ENCODE data around the gene ZSCAN16.

ZSCAN16 gene

DNA sequence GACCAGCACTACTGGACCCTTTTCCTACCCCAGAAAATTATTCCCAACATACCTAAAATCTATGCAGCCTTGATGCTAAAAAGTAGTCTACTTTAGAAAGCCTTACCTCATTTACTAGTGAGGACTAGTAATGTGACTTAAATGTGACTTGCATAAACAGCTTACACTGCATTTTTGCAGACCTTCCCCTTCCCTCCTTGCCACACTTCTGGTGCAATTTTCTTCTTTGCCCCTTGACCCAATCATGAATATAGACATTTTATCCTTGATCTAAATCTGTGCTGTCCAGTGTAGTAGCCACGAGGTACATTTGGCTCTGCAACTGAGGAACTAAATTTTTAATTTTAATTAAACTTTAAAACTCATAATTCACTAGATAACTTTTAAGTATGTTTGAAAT, 10.3 kb downstream of the ZSCAN16 start:
- no peak for DNase-seq

DNA sequence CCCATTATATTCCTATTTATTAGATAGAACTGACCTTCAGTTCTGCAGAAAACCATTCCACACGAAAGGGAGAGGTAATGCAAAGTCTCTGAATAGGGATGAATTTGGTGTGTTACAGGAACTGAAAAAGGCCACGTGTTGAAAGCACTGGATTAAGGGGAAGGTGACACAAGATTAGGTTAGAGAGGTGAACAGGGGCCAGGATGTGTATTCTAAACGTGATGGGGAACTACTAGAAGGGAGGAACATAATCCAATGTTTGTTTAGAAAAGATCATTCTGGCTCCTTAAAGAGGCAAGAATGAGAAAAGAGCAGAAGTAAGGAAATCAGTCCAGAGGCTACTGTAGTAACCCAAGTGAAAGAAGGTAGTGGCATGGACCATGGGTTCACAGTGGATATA, 11.0 kb downstream of the ZSCAN16 start:
- no peak for DNase-seq

DNA sequence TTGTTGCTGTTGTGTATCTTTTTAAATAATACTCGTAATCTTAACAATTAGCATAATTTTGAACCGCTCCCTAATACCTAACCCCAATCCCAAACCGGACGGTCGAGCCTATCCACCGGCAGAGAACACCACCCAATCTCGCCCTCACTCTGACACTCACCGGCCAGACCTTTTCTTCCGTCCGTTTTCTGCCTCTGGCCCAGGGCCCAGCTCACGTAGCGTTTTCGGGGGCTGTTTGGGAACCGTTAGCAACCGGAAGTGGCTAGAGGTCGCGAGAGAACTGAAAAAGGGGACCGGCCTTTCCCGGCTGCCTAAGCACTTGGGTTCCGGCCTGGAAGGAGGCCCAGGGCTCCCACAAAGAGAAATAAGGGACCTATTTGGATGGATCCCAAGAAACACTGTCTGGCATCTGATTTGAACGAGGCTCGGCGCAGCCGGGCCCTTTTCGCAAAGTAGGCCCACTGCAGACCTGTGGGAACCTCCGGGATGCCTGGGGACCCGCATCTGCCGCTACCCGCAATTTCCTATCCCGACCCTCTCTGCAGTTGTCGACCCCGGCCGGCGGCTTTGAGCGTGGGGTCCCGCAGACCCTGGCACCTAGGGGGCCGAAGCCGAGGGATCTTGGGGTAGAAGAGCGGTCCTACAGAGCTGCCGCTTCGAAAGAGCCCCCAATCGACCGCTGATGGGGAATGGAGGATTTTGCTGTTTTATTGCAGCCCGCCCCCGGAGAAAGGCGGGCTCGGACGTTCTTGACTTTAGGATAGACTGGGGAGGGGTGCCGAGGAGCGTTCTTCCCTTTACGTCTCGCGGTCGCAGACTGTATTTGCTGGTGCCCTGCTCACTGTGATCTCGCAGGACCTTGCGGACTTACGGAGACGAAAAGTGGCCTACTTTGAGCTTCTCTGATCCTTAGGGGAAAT, 12.4 kb downstream of the ZSCAN16 start:
- DNase-seq, result peak; percentile 67

DNA sequence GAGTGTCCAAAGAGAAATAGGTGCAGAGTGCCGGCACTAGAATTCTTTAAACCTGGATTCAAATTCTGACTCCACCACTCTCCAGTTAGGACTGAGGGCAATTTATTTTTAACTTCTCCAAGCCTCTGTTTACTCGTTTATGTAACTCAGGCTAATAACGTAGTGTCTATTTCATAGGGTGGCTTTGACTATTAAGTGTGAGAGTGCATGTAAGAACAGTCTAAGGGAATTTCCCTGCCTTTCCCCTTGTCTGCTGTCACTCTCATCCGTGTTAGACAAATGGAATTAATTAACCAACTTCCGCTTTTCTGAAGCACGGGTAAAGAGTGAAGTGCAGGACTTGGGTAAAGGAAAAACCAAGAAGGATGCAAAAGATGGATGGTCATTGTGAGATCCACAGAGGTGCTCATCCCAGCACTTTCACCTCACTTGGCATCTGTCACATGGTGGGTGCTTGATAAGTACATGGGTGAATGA, 13.1 kb downstream of the ZSCAN16 start:
- no peak for DNase-seq

DNA sequence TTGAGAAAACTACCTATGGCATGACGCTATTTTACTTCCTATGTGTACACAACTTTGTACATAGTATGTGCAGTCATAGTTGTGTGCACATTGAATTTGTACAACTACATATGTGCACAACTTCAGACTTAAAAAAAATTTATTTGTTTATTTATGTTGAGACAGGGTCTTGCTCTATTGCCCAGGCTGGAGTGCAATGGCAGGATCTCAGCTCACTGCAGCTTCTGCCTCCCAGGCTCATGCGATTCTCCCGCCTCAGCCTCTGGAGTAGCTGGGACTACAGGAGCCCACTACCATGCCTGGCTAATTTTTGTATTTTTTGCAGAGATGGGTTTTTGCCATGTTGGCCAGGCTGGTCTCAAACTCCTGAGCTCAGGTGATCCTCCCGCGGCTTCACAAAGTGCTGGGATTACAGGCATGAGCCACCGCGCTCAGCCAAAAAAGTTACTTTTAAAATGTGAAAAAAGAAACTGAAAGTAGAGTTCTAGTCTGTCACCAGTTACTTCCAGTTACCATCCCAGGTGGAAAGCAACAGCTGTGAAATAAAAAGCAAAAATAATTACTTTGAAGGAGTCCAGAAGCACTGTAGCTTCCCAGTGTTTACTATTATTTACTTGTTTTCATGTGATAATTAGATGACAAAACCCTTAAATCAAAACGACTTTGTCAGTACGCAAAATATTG, 15.6 kb downstream of the ZSCAN16 start:
- no peak for DNase-seq

DNA sequence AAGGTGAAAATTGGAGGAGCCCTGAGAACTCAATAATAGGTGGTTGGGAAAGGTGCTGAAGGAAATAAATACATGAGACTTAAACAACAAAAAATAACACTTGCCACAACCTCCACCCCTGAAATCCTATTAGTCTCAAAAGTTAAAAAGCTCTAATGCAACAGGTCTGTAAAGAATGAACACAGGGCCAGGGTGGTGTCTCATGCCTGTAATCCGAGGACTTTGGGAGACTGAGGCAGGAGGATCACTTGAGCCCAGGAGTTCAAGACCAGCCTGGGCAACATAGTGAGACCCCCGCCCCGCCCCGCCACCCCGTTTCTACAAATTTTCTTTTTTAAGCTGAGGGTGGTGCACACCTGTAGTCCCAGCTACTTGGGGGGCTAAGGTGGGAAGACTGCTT, 16.2 kb downstream of the ZSCAN16 start:
- no peak for DNase-seq

DNA sequence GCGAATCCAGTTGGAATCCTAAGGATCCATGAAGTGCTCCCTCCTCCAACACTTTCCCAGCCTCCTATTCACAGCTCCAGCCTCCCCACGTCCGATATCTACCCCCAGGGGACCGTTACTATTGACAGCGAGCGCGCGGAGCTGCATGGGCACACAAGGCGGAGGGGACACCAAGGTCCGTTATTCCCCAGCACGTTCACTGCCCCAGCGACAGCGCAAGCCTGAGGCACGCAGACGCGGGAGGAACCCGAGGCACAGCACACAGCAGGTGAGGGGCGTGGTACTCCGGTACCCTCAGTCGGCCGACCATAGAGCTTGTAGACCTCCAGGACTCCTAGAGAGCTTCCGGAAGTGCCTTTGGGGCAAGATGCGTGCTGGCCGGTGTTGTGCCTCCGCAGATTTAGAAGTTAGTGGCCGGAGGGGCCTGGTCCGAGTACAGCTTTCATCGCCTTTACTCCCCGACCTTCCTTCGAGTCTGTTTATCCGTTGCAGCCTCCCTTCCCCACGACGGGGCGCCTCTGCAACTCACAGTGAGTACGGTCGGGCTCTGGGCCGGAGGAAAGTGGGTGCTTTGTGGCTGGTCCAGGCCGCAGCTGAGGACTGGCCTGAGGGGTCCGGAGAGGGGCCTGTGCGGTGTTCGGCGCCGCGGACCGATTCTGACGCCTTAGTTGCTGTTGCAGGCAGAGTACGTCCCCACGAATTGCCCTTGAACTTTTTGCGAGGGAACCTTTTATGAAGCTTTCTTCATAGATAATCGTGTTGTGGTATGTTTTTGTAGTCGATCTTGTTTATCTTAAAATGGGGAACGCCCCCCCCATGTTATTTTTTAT, 17.3 kb downstream of the ZSCAN16 start, which contains the start of gene ZKSCAN8:
TSS of gene ZKSCAN8 (plus strand) at position 384 of the 830 bp plus-strand sequence. CDS start 6,525 bp downstream, outside the sequence.
- peak; percentile 71 for DNase-seq

DNA sequence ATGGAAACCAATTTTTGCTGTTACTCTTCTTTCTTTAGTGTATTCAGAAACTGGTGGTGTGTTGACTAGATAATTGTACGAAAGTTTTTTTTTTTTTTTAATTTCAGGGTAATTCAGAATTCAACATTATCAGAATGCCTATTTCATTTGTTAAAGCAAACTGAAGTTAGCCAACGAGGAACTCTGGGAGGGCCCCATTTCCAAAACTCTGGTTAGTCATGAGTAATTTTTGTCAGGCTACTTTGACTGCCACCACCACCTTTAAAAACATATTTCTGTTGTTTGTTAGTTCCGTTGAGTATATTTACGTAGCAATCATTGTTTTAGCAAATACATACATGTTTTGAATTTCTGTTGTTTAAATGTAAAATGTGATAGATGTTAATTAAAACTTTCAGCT, 18.0 kb downstream of the ZSCAN16 start:
- DNase-seq, result no peak

DNA sequence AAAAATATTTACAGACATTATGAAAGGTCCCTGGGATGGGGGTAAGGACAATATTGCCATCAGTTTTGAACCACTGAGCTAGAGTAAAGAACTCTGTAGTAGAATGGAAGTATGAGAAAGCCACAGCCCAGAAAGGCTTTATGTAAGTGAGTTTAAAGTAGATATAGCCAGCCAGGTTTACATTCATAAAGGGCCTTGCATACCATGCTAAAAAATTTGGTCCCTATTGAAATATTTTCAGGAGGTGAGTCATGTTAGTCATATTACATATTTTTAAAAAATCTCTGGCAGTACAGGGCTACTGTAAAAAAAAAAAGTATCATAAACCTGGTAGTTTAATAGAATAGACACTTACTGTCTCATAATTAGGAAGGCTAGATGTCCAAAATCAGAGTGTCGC, 20.8 kb downstream of the ZSCAN16 start:
- no peak for DNase-seq

DNA sequence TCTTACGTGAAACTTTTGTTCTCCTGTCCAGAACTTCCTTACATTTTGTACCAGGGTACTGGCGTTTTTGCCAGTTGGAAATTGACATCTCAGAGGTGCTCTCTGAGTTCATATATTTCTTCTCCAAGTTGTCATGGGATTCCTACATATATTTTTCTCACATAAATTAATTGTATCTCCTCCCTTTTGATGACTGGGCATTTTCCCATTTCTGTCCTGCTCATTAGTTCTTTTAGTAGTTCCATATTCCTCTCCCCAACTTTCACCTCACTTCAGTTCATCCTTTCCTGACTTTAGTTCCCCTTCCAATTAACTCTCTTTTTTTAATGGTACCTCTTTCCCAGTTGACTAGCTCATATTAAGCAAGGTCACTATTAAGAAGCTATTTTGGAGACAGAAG, 28.1 kb downstream of the ZSCAN16 start:
- DNase-seq, result no peak

DNA sequence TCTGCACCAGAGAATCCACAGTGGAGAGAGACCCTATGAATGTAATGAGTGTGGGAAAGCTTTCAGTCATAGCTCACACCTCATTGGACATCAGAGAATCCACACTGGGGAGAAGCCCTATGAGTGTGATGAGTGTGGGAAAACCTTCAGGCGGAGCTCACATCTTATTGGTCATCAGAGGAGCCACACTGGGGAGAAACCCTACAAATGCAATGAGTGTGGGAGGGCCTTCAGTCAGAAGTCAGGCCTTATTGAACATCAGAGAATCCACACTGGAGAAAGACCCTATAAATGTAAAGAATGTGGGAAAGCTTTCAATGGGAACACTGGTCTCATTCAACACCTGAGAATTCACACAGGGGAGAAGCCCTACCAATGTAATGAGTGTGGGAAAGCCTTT, 29.1 kb downstream of the ZSCAN16 start:
- no peak for DNase-seq

DNA sequence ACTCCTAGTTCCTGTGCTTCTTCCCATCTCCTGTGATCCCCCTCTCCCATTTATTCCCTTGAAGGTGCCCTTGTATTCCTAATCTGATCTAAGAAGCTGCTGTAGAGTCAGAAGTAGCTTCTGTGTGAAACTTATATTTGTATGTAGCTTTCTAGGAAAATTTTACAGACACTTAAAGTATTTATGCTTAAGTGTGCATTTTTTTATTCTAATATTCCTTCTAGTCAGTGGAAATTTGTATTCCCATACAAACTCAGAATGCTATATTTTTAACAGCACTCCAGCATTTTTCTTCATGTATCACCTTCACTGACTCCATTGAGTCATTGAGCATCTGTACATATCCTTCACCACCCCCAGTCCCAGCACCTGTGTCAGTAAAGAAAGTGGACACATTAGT, 29.9 kb downstream of the ZSCAN16 start:
- no peak for DNase-seq

DNA sequence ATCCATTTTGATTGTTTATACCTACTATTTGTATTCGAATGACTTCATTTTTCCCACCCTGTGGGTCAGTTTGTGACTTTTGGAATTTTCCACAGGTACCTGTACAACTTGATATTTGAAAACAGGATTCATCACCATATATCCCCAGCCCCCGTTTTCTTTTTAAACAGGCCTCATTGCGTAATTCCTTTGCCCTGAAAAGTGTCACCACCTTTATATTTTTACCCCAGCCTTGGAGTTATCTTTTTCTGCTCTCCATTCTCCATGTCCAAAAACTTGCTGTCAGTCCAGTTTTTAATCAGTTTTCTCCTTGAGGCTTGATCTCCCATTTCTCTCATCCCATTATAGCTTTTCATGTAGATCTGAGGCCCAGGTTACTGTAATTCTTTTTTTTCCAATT, 33.9 kb downstream of the ZSCAN16 start:
- no peak for DNase-seq

DNA sequence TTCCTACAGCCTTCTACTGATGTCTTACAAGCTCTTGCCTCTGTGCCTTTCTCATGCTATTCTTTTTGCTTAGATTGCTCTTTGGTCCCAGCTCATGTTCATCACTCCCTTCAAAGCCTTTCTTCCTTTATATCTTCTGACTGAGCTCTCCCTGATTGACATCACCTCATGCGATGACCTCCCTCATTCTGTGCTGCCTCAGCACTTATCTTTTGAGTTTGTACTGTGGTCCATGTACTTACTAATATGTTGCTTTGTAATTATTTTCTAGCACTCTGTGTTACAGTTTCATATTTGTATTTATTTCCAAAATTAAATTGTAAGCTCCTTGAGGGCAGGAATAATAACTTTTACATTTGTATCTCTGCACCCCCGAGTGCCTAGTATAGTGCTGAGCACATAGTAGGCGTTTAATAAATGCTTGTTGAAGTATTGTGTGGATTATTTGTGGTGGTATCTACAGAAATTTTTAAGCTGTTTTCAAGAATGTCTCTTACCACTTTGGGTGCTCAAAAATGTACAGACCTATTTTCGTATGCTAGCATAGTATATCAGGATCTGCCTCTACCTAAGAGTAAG, 34.7 kb downstream of the ZSCAN16 start:
- no peak for DNase-seq

DNA sequence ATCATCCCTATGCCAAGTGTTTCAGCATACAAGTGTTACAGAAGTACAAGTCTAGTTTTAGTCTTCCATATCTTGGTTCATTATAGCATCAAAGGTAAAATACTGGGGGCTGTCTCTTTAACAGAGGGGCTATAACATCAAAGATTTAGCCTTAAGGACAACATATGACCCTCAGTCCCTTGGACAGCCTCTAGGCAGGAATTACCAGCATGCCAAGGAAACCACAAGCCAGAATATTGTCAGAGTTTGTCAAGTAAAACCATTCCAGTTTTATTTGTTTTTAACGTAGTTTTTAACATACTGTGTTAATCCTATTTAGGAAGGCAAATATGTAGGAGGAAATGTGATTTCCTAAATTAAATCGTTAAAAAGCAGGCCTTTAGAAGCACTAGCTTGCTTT, 35.8 kb downstream of the ZSCAN16 start:
- no peak for DNase-seq

DNA sequence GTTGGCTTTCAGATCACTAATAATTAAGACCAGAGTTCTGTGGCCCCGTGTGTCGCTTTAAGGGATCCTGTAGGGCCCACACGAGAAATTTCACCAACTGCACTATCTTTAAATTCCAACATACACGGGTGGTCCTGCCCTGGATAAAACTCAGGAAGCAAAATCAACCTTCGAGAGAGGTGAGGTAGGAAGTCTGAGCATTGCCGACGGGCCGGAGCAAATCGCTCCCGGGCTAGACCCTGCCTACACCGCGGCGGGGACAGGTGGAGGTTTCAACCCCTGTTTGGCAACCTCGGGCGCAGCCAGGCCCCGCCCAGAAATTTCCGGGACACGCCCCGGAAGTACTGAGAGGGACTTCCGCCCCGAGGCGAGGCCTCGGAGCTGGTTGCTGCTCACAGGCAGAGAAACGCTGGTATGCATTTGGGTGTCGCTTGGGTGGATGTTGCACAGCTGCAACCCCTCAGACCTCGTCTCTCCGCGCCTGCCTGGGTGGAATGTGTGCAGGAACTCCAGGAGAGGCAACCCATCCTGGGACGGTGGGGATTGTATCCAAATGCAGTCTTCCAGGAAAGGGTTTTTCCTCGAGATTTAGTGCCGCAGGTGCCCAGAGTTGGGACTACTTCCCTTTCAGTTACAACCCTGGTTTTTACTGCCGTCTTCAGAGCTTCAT, 37.1 kb downstream of the ZSCAN16 start:
- DNase-seq, result peak; percentile 72

DNA sequence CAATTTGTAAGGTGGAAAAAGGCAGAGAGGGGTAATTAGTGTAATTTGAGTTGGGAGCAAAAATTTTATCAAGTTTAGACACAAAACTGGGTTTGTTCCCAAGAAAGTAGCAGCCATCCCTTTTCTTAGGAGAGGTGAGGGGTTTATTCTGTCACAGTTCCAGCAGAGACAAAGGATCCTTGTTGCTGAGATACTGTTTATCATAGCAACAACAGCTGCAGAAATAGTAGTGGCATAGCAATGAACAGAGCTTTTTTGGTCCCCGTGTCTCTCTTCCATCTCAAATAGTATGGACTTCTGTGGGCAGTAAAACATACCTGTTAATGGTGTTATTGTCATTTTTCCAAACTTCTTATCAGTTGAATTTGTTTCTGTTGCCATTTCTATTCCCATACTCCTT, 41.2 kb downstream of the ZSCAN16 start:
- DNase-seq, result no peak

DNA sequence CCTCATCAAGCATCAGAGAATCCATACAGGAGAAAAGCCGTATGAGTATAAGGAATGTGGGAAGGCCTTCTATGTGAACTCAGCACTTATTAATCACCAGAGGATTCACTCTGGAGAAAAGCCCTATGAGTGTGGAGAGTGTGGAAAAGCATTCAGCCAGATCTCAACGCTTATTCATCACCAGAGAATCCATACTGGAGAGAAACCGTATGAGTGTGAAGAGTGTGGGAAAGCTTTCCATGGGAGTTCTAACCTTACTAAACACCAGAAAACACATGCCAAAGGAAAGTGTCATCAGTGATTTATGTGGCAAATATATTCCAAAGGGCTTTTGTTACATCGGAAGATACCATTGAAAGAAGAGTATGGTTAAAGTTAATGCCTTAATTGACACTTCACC, 42.7 kb downstream of the ZSCAN16 start:
- DNase-seq, result no peak

DNA sequence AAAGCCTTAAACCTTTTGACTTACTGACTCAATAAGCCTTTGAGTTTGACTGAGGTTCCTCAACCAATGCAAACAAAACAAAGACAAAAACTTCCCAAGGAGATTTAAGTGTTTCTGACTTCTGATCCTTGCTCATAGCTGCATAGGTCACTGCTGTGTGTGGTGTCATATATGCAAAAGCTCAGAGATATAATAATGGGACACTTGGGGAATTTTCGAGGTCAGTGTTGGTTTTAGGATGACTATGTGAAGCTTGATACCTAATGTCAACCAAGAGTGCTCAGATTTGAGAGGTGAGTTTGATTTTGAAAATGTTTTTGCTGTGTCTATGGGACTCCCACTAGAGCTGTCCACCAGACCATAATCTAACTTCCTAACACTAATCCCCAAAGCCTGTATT, 43.5 kb downstream of the ZSCAN16 start:
- DNase-seq, result no peak

DNA sequence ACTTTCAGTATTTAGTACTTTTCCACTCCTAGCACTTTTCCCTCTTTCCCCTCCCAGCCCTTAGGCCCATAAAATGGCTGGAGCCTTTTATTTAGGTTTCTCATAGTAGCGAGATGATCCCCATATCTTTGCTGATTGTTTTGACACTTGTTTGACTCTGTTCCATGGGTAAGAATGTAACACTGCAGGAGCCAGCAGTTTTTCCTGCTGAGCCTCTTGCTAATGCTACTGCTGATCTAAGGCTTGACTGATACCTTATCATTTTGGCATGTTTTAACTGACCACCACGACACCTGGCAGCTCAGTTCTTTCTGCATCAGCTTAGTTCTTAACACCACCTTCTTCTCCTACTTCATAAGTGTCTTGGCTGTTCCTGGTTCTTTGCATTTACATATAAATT, 46.9 kb downstream of the ZSCAN16 start:
- no peak for DNase-seq

DNA sequence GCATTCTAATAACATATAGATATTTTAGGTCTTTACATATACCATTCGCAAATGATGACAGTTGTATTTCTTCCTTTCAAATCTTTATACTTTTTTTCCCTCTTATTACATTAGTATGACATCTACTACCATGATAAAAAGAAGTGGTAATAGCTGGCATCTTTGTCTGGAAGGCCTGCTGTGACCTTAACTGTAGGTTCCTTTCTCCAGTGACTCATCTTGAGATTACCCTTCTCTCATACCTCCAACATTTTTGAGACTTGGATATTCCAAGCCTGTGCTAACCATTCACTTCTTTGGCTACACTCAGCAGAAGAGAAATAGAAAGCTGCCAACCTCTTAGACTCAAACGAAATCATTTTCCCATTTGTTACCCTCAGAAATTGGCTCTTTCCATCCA, 47.6 kb downstream of the ZSCAN16 start:
- DNase-seq, result no peak

DNA sequence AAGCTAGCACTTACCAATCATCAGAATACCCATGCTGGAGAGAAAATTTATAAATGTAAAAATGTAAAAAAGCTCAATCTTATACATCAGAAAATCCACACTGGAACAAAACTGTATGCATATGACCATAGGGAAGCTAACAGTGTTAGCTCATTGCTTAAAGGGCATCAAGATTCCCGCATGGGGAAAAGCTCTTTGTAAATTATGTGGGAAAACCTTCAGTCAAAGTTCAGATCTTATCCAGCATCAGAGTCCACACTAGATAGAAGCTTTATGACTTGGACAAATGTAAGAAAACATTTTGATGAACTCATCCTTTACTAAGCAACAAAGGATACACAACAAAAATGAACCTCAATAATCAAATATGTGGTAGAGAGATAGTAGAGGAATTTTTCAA, 52.0 kb downstream of the ZSCAN16 start:
- no peak for DNase-seq
